ENCODE results near the gene SPIN1. TPM values are rescaled to one million over a fixed set of nuclear protein-coding genes. Genes with fewer than 3 reads are reported as not detected.

The SPIN1 gene
- total RNA-seq, 1 donor: 64.1 TPM

Other genes with a start within 250 kb of the SPIN1 start
- under 0.01 TPM for gene SPATA31C2, start 250.0 kb upstream of the SPIN1 start, total RNA-seq
- 0.54 TPM for gene NXNL2, start 146.7 kb downstream of the SPIN1 start, total RNA-seq